ENCODE data around the gene KIF23.

- TF ChIP-seq, protein P1, sequence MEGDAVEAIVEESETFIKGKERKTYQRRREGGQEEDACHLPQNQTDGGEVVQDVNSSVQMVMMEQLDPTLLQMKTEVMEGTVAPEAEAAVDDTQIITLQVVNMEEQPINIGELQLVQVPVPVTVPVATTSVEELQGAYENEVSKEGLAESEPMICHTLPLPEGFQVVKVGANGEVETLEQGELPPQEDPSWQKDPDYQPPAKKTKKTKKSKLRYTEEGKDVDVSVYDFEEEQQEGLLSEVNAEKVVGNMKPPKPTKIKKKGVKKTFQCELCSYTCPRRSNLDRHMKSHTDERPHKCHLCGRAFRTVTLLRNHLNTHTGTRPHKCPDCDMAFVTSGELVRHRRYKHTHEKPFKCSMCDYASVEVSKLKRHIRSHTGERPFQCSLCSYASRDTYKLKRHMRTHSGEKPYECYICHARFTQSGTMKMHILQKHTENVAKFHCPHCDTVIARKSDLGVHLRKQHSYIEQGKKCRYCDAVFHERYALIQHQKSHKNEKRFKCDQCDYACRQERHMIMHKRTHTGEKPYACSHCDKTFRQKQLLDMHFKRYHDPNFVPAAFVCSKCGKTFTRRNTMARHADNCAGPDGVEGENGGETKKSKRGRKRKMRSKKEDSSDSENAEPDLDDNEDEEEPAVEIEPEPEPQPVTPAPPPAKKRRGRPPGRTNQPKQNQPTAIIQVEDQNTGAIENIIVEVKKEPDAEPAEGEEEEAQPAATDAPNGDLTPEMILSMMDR (conservative IDR thresholded peaks at IDR 0.05; ENCODE audit: low read depth, low read length) = no peak
- TF ChIP-seq MAFK (IDR thresholded peaks at IDR 0.05; ENCODE audit: low read depth, low read length) (no peak), RCOR1 (IDR thresholded peaks at IDR 0.05; ENCODE audit: insufficient replicate concordance, low read length) (no peak), USF2 (IDR thresholded peaks at IDR 0.05; ENCODE audit: low read depth, low read length) (no peak), ELK1 (IDR thresholded peaks at IDR 0.05; ENCODE audit: borderline replicate concordance, low read depth, low read length) (no peak), POLR2A (IDR thresholded peaks at IDR 0.05; ENCODE audit: low read depth, low read length) (no peak; the same call in 1 of the 2 replicates), CHD1 (IDR thresholded peaks at IDR 0.05; ENCODE audit: low read depth, low read length) (no peak), CEBPB (IDR thresholded peaks at IDR 0.05; ENCODE audit: low read depth, low read length) (no peak), RFX5 (IDR thresholded peaks at IDR 0.05; ENCODE audit: low read depth, low read length) (no peak)
Observed at GRCh38 chr15:69457304-69458280, 43.4 kb downstream of the KIF23 start.

Measured in IMR-90 (cell line).